ENCODE data around the gene ELAVL1. TPM values are rescaled to one million over a fixed set of nuclear protein-coding genes. Genes with fewer than 3 reads are reported as not detected.

ELAVL1 gene
- total RNA-seq, 4 donors from 2014 or later = 23.7 to 41.1 (median 30.3) TPM

- DNase-seq (ENCODE audit: low spot score) = peak; percentile 61
- ATAC-seq (ENCODE audit: low FRiP score) = peak; percentile 21
- no peak for TF ChIP-seq CTCF (IDR thresholded peaks at IDR 0.05)
Observed at GRCh38 chr19:7926021-7926726, 79.3 kb downstream of the ELAVL1 start, which contains the start of gene CTXN1. Gene CTXN1 (minus strand): TSS chr19:7926135. CDS start chr19:7925538, 597 bp downstream.

- TF ChIP-seq CTCF (IDR thresholded peaks at IDR 0.05) = peak in 2 of 3 donors; percentile 13 to 53
- peak; percentile 82 for DNase-seq (ENCODE audit: low spot score)
- ATAC-seq (ENCODE audit: low FRiP score) = no peak
Observed at GRCh38 chr19:7925171-7925851, 80.1 kb downstream of the ELAVL1 start.

GRCh38 chr19:7924651-7925170, 80.7 kb downstream of the ELAVL1 start:
- DNase-seq (ENCODE audit: low spot score) (no peak), ATAC-seq (ENCODE audit: low FRiP score) (no peak)
- no peak for TF ChIP-seq CTCF (IDR thresholded peaks at IDR 0.05)

GRCh38 chr19:7924241-7924640, 81.2 kb downstream of the ELAVL1 start:
- ATAC-seq (ENCODE audit: low FRiP score) (no peak), DNase-seq (ENCODE audit: low spot score) (no peak)
- no peak for TF ChIP-seq CTCF (IDR thresholded peaks at IDR 0.05)

- no peak for DNase-seq (ENCODE audit: low spot score)
- no peak for ATAC-seq (ENCODE audit: low FRiP score)
- TF ChIP-seq CTCF (IDR thresholded peaks at IDR 0.05) = no peak
Observed at GRCh38 chr19:7923295-7924191, 81.9 kb downstream of the ELAVL1 start.

GRCh38 chr19:7922836-7923195, 82.6 kb downstream of the ELAVL1 start:
- no peak for TF ChIP-seq CTCF (IDR thresholded peaks at IDR 0.05)
- ATAC-seq (ENCODE audit: low FRiP score) = no peak
- no peak for DNase-seq (ENCODE audit: low spot score)
